GM18520 (cell line): Measurements from ENCODE around the gene TUBGCP6.

Experiments
- ATAC-seq: cut with Tn5 transposase; IDR thresholded peaks from one replicate; pipeline ENCODE4 v1.9.1; 2021; ENCODE audit not compliant: unreplicated experiment

Gene TUBGCP6

DNA sequence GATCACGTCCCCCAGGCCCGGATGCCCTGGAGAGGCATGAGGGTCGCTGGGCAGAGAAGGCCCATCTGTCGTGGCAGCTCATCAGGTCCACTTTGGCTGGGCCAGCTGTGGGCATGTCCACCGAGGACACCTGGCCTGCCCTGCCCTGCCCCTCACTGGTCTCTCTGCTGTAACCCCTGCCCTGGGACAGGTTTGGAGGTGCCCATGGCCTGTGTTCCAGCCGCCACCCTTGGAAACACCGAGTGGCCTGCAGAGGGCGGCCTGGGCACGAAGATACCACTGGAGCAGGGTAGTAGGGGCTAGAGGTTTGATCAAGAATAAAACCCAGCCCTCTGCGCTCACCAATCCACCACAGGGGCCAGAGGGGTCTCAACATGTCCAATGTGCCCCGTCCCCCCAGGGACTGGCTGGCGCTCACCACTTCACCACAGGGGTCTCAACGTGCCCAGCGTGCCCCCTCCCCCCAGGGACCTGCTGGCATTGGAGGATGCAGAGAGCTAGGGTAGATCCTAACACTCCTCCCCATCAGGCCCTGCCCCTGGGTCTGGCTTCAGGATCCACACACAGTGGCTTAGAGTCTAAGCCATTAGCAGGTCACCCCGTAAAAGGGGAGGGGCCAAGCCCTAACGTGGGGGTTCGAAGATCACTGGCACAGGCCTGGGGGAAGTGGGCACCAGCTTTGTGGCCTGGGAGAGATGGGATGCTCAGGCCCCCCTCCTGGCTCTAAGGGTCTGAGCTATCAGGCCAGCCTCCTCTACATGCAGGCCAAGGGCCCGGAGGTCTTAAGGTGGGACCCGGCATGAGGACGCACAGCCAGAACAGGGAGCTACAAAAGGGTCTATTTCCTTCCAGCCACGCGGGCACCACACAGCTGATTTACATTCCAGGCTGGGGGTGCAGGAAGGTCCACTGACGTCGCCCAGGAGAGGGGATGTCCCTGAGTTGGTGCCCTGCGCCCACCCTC, 7.5 kb upstream of the TUBGCP6 start:
- no peak for ATAC-seq

DNA sequence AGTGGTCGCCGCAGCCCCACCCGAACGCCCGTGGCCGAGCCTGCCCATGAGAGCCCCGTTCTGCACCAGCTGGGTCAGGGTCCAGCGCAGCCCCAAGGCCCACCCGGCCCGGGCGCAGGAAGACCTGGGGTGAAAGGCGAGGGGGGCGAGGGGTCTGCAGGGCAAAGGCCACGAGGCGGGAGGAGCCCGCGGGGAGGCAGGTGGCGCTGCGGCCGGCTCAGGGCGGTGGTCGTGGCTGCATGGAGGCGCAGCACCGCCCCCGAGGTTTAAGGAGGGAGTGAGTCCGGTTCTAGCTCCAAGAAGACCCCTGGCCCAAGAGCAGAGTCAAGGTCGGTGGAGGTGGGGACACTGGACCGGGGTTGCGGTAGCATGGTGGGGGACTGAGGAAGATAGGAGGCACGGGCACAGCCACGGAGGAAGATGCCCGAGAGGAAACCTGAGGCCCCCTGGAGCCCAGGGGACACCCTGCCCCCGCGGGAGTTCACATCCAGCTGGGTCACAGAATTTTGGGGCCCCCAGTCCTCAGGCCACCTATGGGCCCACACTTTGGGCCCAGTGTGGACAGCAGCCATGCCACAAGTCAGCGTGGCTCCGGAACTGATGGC, 6.8 kb upstream of the TUBGCP6 start:
- no peak for ATAC-seq

DNA sequence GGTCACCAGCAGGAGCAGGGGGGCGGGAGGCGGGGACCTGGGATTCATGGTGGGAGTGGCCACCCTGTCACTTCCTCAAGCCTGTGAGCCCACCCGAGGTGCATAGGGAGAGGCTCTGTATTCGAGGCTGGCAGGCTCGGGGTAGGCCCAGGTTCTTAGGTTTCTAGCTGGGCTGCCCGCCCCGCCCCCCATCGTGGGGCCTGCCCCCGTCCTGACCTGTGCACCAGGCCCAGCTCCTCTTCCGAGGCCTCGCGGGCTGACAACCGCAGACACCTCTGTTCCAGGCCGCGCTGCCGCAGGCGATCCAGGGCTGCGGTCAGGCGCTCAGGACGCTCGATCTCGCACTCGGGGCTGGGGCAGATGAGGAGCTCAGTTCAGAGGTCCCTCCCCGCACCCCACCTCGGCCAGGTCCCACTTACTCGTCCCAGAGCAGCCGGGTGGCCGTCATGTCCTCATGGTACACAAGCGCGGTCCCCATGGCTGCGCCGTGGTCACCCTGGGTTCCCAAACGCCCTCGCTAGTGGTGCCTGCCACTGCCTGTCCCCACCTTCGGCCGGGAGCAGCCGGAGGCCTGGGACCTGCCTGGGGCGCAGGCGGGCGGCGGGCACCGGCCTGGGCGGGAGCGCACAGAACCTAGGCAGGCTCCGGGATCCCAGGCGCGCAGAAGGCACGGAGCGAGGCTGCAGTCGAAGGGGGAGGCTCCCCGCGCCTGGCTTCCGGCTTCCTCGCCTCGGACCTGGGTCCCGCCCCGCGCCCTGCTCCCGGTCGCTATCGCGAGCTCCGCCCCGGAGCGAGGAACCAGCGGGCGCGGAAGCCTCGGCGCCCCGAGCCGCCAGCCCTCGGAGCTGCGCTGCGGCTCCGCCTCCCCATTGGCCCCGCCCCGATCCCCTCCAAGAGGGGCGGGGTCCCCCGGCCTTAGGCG, 6.0 kb upstream of the TUBGCP6 start, which contains the start of gene HDAC10:
Gene HDAC10 (minus strand): TSS at position 711 of the 922 bp plus-strand sequence. CDS start 233 bp downstream, at position 478.
- ATAC-seq, result peak; percentile 48

DNA sequence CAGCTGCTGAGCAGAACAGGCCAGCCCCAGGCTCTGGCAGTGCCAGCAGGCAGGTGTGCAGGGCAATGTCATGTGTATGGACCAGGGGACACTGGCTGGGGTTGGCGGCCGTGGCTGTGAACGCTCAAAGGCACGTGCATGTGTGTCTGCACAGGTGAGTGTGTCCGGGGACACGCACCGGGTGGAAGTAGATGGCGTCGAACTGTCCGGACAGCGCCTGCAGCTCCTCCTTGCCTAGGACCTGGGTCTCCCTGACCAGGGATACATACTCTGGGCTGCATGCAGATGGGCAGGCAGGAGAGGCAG, 5.4 kb upstream of the TUBGCP6 start:
- ATAC-seq, result no peak

DNA sequence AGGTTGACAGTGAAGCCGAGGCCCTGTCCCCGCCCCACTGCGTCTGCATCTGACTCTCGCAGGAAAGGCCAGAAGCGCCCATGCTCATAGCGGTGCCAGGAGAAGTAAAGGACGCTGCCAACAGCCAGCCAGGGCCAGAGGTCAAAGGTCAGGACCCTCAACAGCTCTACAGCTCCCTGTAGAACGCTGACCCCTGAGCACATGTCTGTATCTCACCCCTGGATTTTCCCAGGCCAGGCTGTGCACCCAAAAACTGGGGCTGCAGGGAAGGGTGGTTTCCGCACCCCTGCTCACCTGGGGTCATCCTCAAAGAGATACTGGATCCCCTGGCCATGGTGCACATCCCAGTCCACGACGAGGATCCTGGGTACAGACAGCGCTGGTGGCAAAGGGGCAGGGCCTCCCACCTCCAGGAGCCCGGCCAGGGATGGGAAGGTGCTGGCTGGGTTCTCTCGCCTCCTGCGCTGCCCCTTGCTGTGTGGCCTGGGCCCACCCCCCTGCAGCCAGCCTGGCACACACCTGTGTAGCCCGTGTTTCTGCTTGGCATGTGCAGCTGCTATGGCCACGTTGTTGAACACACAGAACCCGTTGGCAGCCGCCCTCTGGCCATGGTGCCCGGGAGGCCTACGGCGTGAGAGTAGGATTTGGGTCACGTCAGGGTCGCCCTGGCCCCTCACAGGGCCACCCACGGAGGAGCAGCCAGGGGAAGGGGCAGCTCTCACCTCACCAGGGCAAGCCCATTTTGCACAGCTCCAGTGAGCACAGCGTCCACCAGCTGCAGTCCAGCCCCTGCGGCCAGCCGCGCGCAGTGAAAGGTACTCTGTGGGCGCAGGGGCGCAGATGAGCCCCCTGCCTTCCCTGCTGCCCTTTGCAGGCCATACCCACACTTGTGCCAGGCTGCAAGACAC, 4.8 kb upstream of the TUBGCP6 start:
- no peak for ATAC-seq

DNA sequence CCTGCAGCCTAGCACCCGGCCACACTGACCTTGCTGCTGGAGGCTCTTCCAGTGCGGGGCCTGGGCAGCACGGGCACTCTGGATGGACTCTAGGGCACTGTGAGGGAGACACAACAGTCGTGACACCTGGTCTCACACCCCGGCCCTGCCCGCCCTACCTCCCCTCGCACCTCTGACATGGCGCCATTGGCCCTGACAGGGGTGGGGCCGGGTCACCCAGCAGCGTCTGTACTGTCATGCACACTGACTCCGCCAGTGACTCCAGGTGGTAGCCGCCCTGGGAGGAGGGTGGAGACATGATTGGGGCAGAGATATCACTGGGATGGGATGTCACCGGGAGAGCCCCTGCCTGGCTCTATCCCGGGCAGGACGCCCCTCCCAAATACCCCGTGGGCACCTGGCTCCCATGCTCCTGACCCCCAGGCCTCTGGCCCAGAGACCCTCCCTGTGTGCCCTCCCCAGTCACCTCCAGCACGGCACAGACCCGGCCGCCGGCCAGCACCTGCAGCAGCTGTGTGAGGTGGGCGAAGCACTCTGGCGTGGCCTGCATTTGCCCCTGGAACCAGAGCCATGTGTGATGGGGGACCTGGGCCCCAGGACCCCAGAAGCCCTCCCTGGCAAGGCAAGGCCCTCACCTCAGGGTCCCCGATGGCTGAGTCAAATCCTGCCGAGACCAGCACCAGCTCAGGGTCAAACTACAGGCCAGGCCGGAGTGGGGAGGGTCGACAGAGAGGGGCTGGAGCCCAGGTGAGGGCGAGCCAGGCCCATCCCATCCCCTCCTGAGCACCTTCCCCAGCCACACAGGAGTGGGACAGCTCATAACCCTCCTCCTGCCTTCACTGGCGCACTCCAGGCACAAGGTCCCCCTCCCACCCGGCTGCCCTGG, 3.6 kb upstream of the TUBGCP6 start:
- ATAC-seq, result no peak

DNA sequence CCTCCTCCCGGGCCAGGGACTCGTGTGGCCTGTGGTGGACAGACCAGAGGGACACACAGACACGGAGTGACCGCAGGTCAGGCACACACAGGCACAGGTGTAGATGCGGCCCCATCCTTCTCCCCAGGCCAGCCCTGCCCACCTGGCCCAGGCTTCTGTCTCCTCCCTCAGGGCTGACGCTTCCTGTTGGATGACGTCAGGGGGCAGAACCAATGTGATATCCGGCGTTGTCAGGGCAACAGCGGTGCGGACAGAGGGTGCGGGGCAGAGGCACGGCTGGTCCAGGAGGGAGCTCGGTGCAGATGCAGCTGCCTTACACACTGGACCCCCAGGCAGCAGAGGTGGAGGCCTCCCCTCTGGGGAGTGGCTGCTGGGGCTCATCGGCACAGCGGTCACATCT, 2.9 kb upstream of the TUBGCP6 start:
- no peak for ATAC-seq

DNA sequence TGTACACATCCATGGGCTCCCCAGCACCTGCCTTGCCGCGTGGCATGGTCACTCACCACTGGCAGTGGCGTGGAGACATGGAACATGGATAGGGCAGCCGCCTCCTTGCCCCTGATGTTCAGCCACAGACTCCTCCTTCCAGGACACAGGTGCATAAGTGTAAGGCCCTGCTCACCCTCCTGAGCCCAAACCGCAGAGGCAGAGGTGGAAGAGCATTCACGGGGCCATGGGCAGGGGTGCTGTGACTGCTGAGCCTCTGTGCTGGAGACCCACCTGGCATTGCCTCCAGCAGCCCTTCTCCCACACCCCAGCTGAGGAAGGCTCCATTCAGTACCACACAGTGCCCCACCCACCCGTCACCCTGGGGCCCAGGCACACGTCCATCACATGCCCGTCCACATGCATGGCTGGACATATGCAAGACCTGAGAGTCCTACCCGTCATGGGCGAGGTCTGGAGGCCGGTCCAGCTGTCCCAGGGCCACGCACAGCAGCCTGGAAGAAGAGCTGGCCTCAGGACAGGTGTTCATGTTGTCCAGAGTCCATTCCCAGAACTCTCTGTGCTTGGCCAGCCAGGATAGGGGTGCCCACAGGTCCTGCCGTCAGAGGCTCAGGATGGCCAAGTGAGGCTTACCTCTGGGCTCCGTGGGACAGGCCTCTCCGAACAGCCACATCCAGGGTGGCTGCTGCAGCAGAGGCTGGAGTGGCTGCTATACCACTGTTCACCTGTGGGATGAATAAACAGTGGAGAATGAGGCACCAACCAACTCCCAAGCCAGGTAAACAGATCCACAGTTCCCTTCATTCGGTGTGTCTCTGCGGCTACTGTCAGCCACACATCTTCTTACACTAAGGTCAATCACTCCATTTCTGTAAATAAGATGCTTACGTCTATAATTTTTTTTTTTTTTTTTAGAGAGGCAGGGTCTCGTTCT, 1.7 kb upstream of the TUBGCP6 start:
- ATAC-seq, result no peak

DNA sequence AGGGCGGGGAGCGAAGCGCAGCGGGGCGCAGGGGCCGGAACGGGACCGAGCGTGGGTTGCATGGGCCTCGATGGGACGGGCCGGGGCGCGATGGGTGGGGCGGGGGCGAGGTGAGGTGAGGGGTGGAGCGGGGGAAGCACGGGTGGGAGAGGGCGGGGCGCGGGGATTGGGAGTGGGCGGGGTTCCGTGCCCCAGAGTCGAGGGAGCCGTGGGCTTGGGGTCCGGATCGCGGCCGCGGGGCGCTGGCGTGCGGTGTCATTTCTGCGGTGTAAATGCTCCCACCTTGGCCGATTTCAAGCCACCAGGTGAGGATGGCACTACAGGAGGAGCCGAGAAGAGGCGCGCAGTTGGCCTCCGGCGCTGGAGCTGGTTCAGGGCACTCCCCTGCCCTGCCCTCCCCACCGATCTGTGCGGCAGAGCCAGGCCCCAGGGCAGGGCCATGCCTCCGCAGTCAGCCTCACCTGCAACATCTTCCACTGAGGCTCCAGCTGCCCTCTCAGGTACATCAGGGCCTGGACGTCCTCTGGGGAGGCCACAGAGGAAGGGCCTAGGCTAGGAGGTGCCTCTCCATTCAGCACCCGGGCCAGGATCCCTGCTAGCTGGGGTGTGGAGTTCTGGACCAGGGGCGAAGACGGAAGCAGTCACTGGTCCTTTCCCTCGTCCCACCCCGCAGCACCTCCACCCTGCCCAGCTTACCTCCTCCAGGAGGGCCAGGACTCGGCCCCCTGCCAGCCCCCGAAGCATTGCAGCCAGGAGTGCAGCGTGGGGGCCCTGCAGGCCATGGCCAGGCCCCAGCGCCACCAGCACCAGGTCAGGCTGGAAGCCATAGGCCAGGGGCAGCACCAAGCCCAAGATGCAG, 620 bp upstream of the TUBGCP6 start:
- ATAC-seq, result no peak

DNA sequence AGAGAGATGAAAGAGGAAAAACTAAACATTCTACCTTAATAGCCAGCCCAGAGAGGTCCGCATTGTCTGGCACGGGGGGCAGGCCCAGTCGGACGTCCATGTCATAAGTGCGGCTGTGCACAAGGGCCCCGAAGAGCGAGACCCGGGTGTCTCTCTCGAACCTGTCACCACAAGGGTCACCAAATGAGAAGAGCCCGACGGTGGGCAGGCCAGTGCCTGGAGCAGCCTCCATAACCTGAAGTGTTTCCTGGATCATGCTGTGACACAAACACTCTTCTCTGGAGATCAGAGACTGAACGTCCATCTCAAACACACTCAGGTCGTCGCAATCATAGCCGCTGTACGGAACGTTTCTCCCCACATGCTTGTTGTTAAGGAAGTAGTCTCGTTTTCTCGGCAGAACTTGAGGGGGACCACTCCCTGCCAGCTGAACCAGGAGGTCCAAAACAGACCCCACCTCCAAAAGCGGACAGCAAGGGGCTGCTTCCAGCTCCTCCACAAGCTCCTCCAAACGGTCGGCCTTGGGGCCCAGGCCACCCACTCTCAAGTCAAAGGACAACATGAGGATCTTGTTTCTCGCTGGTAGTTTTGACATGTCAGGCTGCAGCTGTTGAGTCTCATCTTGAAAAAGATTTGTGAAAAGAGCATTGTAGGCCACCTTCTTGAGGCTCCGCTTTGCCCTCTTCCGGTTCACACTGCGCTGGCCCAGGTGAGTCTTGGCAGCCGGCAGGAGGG, 971 bp downstream of the TUBGCP6 start:
- no peak for ATAC-seq

DNA sequence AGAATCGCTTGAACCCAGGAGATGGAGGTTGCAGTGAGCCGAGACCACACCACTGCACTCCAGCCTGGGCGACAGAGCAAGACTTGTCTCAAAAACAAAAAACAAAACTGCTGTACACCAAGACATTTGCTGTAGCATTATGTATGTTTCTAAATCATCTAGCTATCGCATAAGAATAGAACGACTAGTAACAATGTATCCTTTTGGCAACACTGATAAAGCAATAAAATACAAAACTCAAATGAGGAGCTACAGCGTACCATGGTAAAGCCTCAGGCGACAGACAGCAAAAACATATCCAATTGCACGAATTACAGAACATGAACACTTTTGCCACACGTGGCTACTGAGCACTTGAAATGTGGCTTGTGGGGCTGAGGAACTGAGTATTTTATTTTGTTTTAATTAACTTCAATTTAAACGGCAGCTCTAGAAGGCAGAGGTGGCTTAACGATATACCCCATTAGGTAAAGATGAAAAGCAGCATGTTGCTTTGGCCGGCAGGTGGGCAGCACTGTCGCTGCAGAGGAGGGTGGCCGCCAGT, 2.3 kb downstream of the TUBGCP6 start:
- no peak for ATAC-seq

DNA sequence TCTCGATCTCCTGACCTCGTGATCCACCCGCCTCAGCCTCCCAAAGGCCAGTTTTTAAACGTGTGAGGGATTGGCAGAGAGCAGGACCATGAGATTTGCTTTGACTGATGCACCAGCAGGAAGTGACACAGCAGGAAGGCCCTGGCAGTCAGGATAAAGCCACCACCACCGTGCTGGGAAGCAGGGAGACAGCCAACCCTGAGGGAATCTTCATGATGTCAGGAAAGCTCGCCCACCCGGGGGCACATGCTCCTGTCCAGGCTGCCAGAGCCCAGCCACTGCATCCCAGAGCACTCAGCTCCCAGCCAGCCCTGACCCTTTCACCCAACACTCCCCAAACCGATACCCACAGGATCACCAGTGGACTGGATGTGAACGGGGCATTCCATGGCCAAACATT, 6.1 kb downstream of the TUBGCP6 start:
- ATAC-seq, result no peak

DNA sequence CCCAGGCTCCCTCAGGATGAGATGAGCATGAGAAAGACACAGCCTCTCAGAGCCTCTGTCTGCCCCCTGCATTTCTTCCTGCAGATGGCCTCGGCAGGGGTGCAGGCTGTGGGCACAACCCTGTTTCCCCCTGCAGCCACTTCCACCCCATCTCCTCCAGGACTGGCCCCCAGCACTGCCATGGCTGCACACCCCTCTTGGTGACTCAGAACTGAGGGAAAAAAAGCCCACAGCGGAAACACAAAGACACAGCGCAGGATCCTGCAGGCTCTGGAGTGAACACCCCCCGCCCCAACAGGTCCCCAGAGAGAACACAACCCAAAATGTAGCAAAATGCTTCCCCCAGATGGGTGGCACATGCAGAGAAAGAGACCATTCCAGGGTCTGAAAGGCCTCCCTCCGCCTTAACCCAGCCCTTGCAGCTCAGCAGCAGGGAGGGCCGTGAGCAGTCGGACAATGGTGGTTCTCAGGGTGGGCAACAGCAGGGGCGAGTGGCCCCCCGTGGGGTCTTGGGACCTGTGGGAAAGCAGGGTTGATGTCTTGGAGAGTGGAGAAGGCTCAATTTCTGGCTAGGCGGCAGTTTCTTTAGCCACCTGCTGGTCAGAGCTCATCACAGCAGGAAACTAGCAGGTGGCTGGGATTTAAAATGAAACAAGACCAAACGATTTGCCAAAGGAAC, 8.0 kb downstream of the TUBGCP6 start:
- ATAC-seq, result no peak

DNA sequence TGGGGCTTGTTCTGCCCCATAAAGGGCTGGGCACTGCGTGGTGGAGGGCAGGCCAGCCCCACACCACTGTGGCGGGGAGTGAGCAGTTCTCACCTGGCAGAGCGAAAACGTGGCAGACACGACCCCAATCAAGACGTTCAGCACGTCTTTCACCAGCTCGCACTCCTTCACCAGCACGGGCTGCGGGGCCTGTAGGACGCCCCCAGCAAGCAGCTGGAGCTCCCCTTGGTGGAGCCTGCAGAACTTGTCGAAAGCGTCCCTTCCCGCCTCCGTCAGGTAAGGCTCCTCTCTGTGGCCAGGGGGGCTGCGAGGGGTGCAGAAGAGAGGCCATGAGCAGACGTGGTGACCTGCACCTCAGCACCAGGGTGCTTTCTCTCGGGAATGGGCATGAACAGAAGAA, 11.6 kb downstream of the TUBGCP6 start:
- ATAC-seq, result no peak

DNA sequence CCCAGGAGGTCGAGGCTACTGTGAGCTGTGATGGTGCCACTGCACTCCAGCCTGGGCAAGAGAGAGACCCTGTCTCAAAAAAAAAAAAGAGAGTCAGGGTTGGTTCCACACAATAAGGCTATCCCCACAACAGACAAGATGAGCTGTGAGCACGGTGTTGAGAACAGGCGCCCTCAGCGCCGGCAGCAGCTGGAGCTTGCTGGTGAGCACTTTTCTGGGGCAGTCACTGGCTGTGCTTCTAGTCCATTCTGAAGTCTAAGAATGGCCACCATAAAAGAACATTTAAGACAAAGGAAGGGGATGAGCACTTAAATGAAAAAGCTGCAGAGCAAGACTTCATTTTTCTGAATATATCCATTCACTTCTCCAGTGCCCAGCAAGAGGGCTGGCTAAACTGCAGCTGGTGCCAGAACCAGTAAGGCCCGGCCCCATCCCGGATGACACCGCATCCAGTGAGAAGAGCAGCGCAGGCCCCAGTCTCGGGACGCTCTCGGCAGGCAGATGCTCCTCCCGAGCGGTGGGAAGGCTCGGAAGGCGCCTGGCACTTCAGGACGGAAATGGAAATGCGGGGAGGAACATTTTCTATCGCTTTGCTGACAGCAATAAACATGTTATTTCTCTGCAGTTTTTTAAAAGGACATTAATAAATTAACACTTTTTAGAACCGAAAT, 12.2 kb downstream of the TUBGCP6 start:
- no peak for ATAC-seq
